ACC112 (cell line): Measurements from ENCODE around the gene OSBPL5.

Source experiments
- H2AFZ ChIP-seq: fragments of 200-600 bp; sonication (generic); one replicate; pipeline ENCODE4 v1.6.0; 2017; ENCODE audit warnings: antibody characterized with exemption, low read length; ENCODE audit not compliant: unreplicated experiment
- H3K27ac ChIP-seq: fragments of 200-600 bp; sonication (generic); 2 replicates; pipeline ENCODE4 v1.5.1; 2014; ENCODE audit warnings: low read depth, mild to moderate bottlenecking, antibody characterized with exemption, low read length, moderate library complexity
- H3K27me3 ChIP-seq: fragments of 200-600 bp; sonication (generic); 2 replicates; pipeline ENCODE4 v1.6.1; 2014; ENCODE audit warnings: mild to moderate bottlenecking, antibody characterized with exemption, low read length, moderate library complexity, mixed read lengths; ENCODE audit not compliant: insufficient read depth
- H3K36me3 ChIP-seq: fragments of 200-600 bp; sonication (generic); 2 replicates; pipeline ENCODE4 v1.6.1; 2016; ENCODE audit warnings: mild to moderate bottlenecking, antibody characterized with exemption, low read length, moderate library complexity, mixed read lengths; ENCODE audit not compliant: insufficient read depth
- H3K4me1 ChIP-seq: fragments of 200-600 bp; sonication (generic); one replicate; pipeline ENCODE4 v1.6.1; 2016; ENCODE audit warnings: low read length, mixed read lengths; ENCODE audit not compliant: insufficient read depth, unreplicated experiment, control insufficient read depth
- H3K4me3 ChIP-seq: fragments of 200-600 bp; sonication (generic); 2 replicates; pipeline ENCODE4 v1.5.1; 2014; ENCODE audit warnings: mild to moderate bottlenecking, low read depth, low read length
- H3K79me2 ChIP-seq: fragments of 200-600 bp; sonication (generic); one replicate; pipeline ENCODE4 v1.6.0; 2016; ENCODE audit warnings: low read length; ENCODE audit not compliant: control insufficient read depth, unreplicated experiment, insufficient read depth

OSBPL5 gene

DNA sequence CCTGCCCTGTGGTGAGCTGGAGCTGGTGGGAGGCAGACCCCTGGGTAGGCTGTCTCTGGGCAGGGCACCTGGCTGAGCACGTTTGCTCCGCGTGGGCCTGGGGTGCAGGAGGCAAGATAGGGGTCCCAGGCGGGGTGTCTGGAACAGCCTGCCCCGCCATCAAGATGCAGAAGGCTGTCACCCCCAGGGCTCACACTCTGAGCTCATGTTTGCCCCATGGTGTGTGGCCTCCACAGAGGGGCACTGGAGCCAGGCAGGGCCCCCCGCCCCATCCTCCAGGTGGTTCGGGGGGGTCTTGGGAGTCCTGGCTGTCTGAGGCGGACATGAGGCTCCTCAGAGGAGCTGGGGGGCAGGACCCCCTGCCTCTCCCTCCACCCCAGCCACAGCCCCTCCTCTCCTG, 79.0 kb downstream of the OSBPL5 start:
- Histone ChIP-seq H3K36me3 (no peaks in the 10 kb centered on the region), H3K4me3 (no peak overlapping the region), H2AFZ (no peak overlapping the region), H3K27ac (no peak overlapping the region), H3K4me1 (peaks cover 9% of the 10 kb centered on the region), H3K79me2 (no peaks in the 10 kb centered on the region), H3K27me3 (no peaks in the 10 kb centered on the region)

- Histone ChIP-seq H2AFZ (no peak overlapping the region), H3K27me3 (no peaks in the 10 kb centered on the region), H3K79me2 (no peaks in the 10 kb centered on the region), H3K36me3 (no peaks in the 10 kb centered on the region), H3K27ac (no peak overlapping the region), H3K4me3 (no peak overlapping the region), H3K4me1 (peaks cover 9% of the 10 kb centered on the region)
Observed at GRCh38 chr11:3085052-3085451, 80.1 kb downstream of the OSBPL5 start.

- H3K4me3 ChIP-seq: no peak overlapping the region
- H3K79me2 ChIP-seq: no peaks in the 10 kb centered on the region
- H2AFZ ChIP-seq: no peak overlapping the region
- H3K27ac ChIP-seq: no peak overlapping the region
- no peaks in the 10 kb centered on the region for H3K27me3 ChIP-seq
- peaks cover 2% of the 10 kb centered on the region for H3K4me1 ChIP-seq
- H3K36me3 ChIP-seq: no peaks in the 10 kb centered on the region
Observed at GRCh38 chr11:3083321-3083720, 81.8 kb downstream of the OSBPL5 start.

GRCh38 chr11:3081386-3081751, 83.7 kb downstream of the OSBPL5 start:
- no peaks in the 10 kb centered on the region for H3K27me3 ChIP-seq
- no peak overlapping the region for H3K27ac ChIP-seq
- no peak overlapping the region for H2AFZ ChIP-seq
- H3K4me1 ChIP-seq: no peaks in the 10 kb centered on the region
- no peaks in the 10 kb centered on the region for H3K79me2 ChIP-seq
- no peak overlapping the region for H3K4me3 ChIP-seq
- no peaks in the 10 kb centered on the region for H3K36me3 ChIP-seq

DNA sequence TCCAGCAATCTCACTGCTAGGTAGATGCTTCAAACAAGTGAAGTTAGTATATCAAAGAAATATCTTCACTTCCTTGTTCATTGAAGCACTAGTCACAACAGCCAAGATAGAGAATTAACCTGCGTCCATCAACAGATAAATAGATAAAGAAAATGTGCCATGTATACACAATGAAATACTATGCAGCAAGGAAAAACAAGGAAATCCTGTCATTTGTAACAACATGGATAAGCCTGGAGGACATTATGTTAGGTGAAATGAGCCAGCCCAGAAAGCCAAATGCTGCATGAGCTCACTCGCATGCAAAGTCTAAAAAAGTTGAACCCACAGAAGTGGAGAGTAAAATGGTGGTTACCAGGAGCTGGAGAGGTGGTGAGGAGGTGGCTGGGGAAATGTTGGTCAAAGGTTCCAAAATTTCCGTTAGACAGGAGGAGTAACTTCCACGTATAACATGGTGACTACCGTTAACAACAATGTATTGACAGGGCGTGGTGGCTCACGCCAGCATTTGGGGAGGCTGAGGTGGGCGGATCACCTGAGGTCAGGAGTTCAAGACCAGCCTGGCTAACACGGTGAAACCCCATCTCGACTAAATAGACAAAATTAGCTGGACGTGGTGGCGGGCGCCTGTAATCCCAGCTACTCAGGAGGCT, 84.3 kb downstream of the OSBPL5 start:
- Histone ChIP-seq H3K79me2 (no peaks in the 10 kb centered on the region), H2AFZ (no peak overlapping the region), H3K36me3 (no peaks in the 10 kb centered on the region), H3K27me3 (no peaks in the 10 kb centered on the region), H3K4me1 (no peaks in the 10 kb centered on the region), H3K4me3 (no peak overlapping the region), H3K27ac (no peak overlapping the region)

- Histone ChIP-seq H3K4me1 (no peaks in the 10 kb centered on the region), H3K79me2 (no peaks in the 10 kb centered on the region), H3K4me3 (no peak overlapping the region), H3K27ac (no peak overlapping the region), H3K36me3 (no peaks in the 10 kb centered on the region), H2AFZ (no peak overlapping the region), H3K27me3 (no peaks in the 10 kb centered on the region)
Observed at GRCh38 chr11:3080104-3080503, 85.0 kb downstream of the OSBPL5 start.

GRCh38 chr11:3077846-3078440, 87.2 kb downstream of the OSBPL5 start:
- Histone ChIP-seq H3K4me1 (no peaks in the 10 kb centered on the region), H3K27me3 (no peaks in the 10 kb centered on the region), H3K79me2 (no peaks in the 10 kb centered on the region), H3K36me3 (no peaks in the 10 kb centered on the region), H2AFZ (no peak overlapping the region), H3K27ac (no peak overlapping the region), H3K4me3 (no peak overlapping the region)

DNA sequence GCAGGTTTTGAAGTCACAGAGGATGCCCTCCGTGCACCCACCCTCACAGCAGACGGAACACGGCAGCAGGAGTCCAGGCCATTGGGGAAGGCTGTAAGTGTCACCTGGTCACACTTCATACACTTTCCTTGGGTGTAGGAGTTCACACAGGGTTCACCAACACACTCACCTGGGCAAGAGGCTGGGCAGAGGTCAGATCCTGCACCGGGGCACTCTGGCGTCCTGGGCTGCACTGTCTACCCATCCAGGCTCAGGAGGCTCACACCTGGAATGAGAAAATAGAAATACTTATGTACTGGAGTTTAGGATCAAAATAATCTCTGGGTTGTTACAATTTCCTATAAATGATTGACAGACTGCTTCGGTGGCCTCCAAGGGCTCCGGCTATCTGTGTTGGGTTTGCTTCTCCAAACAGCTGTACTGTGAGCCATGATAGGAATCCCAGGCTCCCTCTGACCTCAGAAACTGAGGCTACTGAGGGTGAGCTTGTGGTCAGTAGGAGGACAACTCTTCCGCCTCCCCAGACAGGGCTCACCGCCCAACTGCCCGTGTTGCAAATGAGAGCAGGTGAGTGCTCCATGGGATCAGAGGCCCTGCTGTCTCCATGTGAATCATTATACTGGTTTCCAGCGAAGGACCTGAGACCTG, 87.8 kb downstream of the OSBPL5 start:
- Histone ChIP-seq H3K4me3 (no peak overlapping the region), H2AFZ (no peak overlapping the region), H3K36me3 (no peaks in the 10 kb centered on the region), H3K4me1 (no peaks in the 10 kb centered on the region), H3K79me2 (no peaks in the 10 kb centered on the region), H3K27ac (no peak overlapping the region), H3K27me3 (no peaks in the 10 kb centered on the region)

- no peaks in the 10 kb centered on the region for H3K79me2 ChIP-seq
- H2AFZ ChIP-seq: no peak overlapping the region
- no peak overlapping the region for H3K4me3 ChIP-seq
- no peak overlapping the region for H3K27ac ChIP-seq
- H3K27me3 ChIP-seq: no peaks in the 10 kb centered on the region
- no peaks in the 10 kb centered on the region for H3K36me3 ChIP-seq
- H3K4me1 ChIP-seq: no peaks in the 10 kb centered on the region
Observed at GRCh38 chr11:3074912-3075589, 90.1 kb downstream of the OSBPL5 start.

- H2AFZ ChIP-seq: no peak overlapping the region
- no peak overlapping the region for H3K27ac ChIP-seq
Observed at GRCh38 chr11:3073029-3073435, 92.1 kb downstream of the OSBPL5 start.

More at GRCh38 chr11:3073029-3073435, 92.1 kb downstream of the OSBPL5 start:
- Histone ChIP-seq H3K27me3 (no peaks in the 10 kb centered on the region), H3K36me3 (no peaks in the 10 kb centered on the region), H3K4me1 (no peaks in the 10 kb centered on the region), H3K79me2 (no peaks in the 10 kb centered on the region), H3K4me3 (no peak overlapping the region)
